ENCODE measurements around the gene PTGES.
"Not testable (repeated sequence)": the region's sequence is repeated elsewhere in the genome, so short reads cannot be mapped to it uniquely, and the experiment has no call there.

The PTGES gene

GRCh38 chr9:129778469-129778868 lies 25.6 kb upstream of the PTGES start:
- CTCF ChIA-PET: interaction anchor here (0.6 to 3.6 kb wide), 3 partner anchors 41 to 117 kb away, joined by 3 to 25 read pairs (median 19); no protein-coding TSS in a partner anchor
- no peak for DNase-seq (ENCODE audit: low spot score)

GRCh38 chr9:129777769-129778130 lies 24.9 kb upstream of the PTGES start:
- DNase-seq (ENCODE audit: low spot score): no peak
- TF ChIP-seq CTCF (conservative IDR thresholded peaks at IDR 0.05; ENCODE audit: low read depth): no peak
- H3K27ac ChIP-seq: peak overlapping the region; percentile 82
- ChIA-PET POLR2A (ENCODE audit: low non-redundant PET) (no interaction called here), CTCF (interaction anchor here (0.6 to 3.6 kb wide), 9 partner anchors 26 to 135 kb away, joined by 3 to 25 read pairs (median 4); no protein-coding TSS in a partner anchor)

More at GRCh38 chr9:129778469-129778868, 25.6 kb upstream of the PTGES start:
- no peak for TF ChIP-seq CTCF (conservative IDR thresholded peaks at IDR 0.05; ENCODE audit: low read depth)
- POLR2A ChIA-PET (ENCODE audit: low non-redundant PET): no interaction called here
- H3K27ac ChIP-seq: peak overlapping the region; percentile 82

GRCh38 chr9:129776938-129777768 lies 24.3 kb upstream of the PTGES start:
- peak overlapping the region; percentile 82 for H3K27ac ChIP-seq
- DNase-seq (ENCODE audit: low spot score): peak; percentile 99
- no peak for TF ChIP-seq CTCF (conservative IDR thresholded peaks at IDR 0.05; ENCODE audit: low read depth)
- ChIA-PET POLR2A (ENCODE audit: low non-redundant PET) (no interaction called here), CTCF (interaction anchor here (0.5 to 3.6 kb wide), 12 partner anchors 13 to 235 kb away, joined by 3 to 25 read pairs (median 4); no protein-coding TSS in a partner anchor)

- CTCF ChIA-PET: interaction anchor here (0.5 to 3.6 kb wide), 7 partner anchors 14 to 134 kb away, joined by 4 to 25 read pairs (median 5); no protein-coding TSS in a partner anchor
- DNase-seq (ENCODE audit: low spot score): no peak
- POLR2A ChIA-PET (ENCODE audit: low non-redundant PET): no interaction called here
These were observed 23.7 kb upstream of the PTGES start for GRCh38 chr9:129776566-129776937.

GRCh38 chr9:129776096-129776495 lies 23.3 kb upstream of the PTGES start:
- CTCF ChIA-PET: interaction anchor here (0.8 to 3.6 kb wide), 4 partner anchors 15 to 50 kb away, joined by 7 to 25 read pairs (median 16); no protein-coding TSS in a partner anchor
- POLR2A ChIA-PET (ENCODE audit: low non-redundant PET): not testable (repeated sequence)

More at GRCh38 chr9:129776566-129776937, 23.7 kb upstream of the PTGES start:
- TF ChIP-seq CTCF (conservative IDR thresholded peaks at IDR 0.05; ENCODE audit: low read depth): no peak
- H3K27ac ChIP-seq: peak overlapping the region; percentile 82

GRCh38 chr9:129775448-129775798 lies 22.6 kb upstream of the PTGES start:
- peak overlapping the region; percentile 2; the same call in 1 of the 2 replicates for H3K27ac ChIP-seq
- POLR2A ChIA-PET (ENCODE audit: low non-redundant PET): no interaction called here
- CTCF ChIA-PET: interaction anchor here (0.6 to 3.6 kb wide), 6 partner anchors 8 to 97 kb away, joined by 3 to 19 read pairs (median 4); no protein-coding TSS in a partner anchor

More at GRCh38 chr9:129776096-129776495, 23.3 kb upstream of the PTGES start:
- H3K27ac ChIP-seq; DNase-seq (ENCODE audit: low spot score): not testable (repeated sequence)

More at GRCh38 chr9:129775448-129775798, 22.6 kb upstream of the PTGES start:
- no peak for TF ChIP-seq CTCF (conservative IDR thresholded peaks at IDR 0.05; ENCODE audit: low read depth)
- no peak for DNase-seq (ENCODE audit: low spot score)
